GM12878 (cell line): ENCODE measurements around the gene ADCY2.

Experiments
- FOXM1 ChIP-seq: IDR thresholded peaks from 2 replicates; pipeline ENCODE4 v1.6.1; 2012; ENCODE audit warnings: low read depth, mild to moderate bottlenecking, inconsistent platforms, low read length, moderate library complexity
- SREBF2 ChIP-seq: IDR thresholded peaks from 2 replicates; pipeline ENCODE4 v1.6.1; 2012; ENCODE audit warnings: mild to moderate bottlenecking, low read length
- TAF1 ChIP-seq: IDR thresholded peaks from 2 replicates; pipeline ENCODE4 v1.6.1; 2011; ENCODE audit warnings: mild to moderate bottlenecking, low read depth, low read length, borderline replicate concordance
- TCF7 ChIP-seq: IDR thresholded peaks from 2 replicates; pipeline ENCODE4 v1.6.1; 2014; ENCODE audit warnings: antibody characterized with exemption, borderline replicate concordance
- ZZZ3 ChIP-seq: IDR thresholded peaks from 2 replicates; pipeline ENCODE4 v1.6.1; 2011; ENCODE audit warnings: low read depth; ENCODE audit not compliant: control insufficient read depth, insufficient read length
- TF ChIP-seq, protein P1 (sequence below), 3 experiments: IDR thresholded peaks in 2 of 3; conservative IDR thresholded peaks in 1 of 3; 2 replicates each; pipeline ENCODE4 v1.5.1; 2011; ENCODE audit warnings: low read depth in 3 of 3, low read length in 3 of 3, mild to moderate bottlenecking in 3 of 3, control low read depth in 2 of 3, moderate library complexity in 2 of 3, inconsistent platforms in 1 of 3, mixed read lengths in 1 of 3; ENCODE audit not compliant: control insufficient read depth in 2 of 3, insufficient read depth in 1 of 3; ENCODE audit errors: extremely low read depth in 1 of 3

DNA sequence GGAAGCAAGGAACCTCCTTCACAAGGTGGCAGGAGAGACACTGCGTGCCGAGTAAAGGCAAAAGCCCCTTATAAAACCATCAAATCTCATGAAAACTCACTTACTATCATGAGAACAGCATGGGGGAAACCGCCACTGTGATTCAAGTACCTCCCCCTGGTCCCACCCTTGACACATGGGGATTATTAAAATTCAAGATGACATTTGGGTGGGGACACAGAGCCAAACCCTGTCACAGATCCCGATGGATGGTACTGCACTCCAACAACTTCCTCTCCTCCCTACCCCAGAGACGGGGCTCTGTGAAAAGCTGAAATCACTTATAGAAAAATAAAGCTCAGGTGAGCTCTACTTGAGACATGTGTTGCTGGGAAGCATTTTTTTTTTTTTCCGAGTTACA is 10.3 kb upstream of the ADCY2 start:
- no peak for TF ChIP-seq ZZZ3
- TF ChIP-seq, protein P1, sequence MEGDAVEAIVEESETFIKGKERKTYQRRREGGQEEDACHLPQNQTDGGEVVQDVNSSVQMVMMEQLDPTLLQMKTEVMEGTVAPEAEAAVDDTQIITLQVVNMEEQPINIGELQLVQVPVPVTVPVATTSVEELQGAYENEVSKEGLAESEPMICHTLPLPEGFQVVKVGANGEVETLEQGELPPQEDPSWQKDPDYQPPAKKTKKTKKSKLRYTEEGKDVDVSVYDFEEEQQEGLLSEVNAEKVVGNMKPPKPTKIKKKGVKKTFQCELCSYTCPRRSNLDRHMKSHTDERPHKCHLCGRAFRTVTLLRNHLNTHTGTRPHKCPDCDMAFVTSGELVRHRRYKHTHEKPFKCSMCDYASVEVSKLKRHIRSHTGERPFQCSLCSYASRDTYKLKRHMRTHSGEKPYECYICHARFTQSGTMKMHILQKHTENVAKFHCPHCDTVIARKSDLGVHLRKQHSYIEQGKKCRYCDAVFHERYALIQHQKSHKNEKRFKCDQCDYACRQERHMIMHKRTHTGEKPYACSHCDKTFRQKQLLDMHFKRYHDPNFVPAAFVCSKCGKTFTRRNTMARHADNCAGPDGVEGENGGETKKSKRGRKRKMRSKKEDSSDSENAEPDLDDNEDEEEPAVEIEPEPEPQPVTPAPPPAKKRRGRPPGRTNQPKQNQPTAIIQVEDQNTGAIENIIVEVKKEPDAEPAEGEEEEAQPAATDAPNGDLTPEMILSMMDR (IDR thresholded peaks at IDR 0.05 in 2 of 3, conservative IDR thresholded peaks at IDR 0.05 in 1 of 3; ENCODE audit: control insufficient read depth in 2 of 3, extremely low read depth in 1 of 3, insufficient read depth in 1 of 3, low read depth in 3 of 3, low read length in 3 of 3), result no peak
- no peak for TF ChIP-seq TCF7
- TF ChIP-seq FOXM1, result no peak
- no peak for TF ChIP-seq SREBF2
- no peak for TF ChIP-seq TAF1
